Endothelial cell (in vitro differentiated cells): ENCODE measurements around the gene STRA6. TPM values are rescaled to one million over a fixed set of nuclear protein-coding genes. Genes with fewer than 3 reads are reported as not detected.

Experiments used
- DNase-seq: peaks from one replicate; pipeline ENCODE4 v3.0.0; 2021; ENCODE audit warnings: low spot score
- H3K27ac Mint-ChIP-seq: one replicate; pipeline ENCODE4 v1.8.0; 2021; ENCODE audit warnings: mixed read lengths, inconsistent platforms; ENCODE audit not compliant: unreplicated experiment
- H3K27me3 Mint-ChIP-seq: one replicate; pipeline ENCODE4 v1.8.0; 2021; ENCODE audit warnings: mild to moderate bottlenecking, moderate library complexity, mixed read lengths, inconsistent platforms; ENCODE audit not compliant: unreplicated experiment
- H3K36me3 Mint-ChIP-seq: one replicate; pipeline ENCODE4 v1.8.0; 2021; ENCODE audit warnings: mild to moderate bottlenecking, low read depth, mixed read lengths, inconsistent platforms; ENCODE audit not compliant: unreplicated experiment
- H3K4me1 Mint-ChIP-seq: one replicate; pipeline ENCODE4 v1.8.0; 2021; ENCODE audit warnings: mild to moderate bottlenecking, mixed read lengths, inconsistent platforms; ENCODE audit not compliant: unreplicated experiment
- H3K4me3 Mint-ChIP-seq: one replicate; pipeline ENCODE4 v1.8.0; 2021; ENCODE audit warnings: mild to moderate bottlenecking, mixed read lengths, inconsistent platforms; ENCODE audit not compliant: unreplicated experiment
- H3K9me3 Mint-ChIP-seq: one replicate; pipeline ENCODE4 v1.8.0; 2021; ENCODE audit warnings: mixed read lengths, inconsistent platforms; ENCODE audit not compliant: unreplicated experiment
- CTCF ChIP-seq: fragments of 200-600 bp; sonication (generic); IDR thresholded peaks from one replicate; pipeline ENCODE4 v1.5.0; 2021; ENCODE audit warnings: antibody characterized with exemption; ENCODE audit not compliant: unreplicated experiment
- total RNA-seq: library from RNA; stranded (reverse); fragmentation: NEBNext Ultra II Directional; extraction: Animal tissue kit (Norgen Biotek cat#: 25700); gene quantifications from one replicate; pipeline ENCODE4 v1.2.1, GENCODE V29; 2021; ENCODE audit not compliant: unreplicated experiment

Gene STRA6
- total RNA-seq, 1 donor from 2014 or later = 9.2 TPM

DNA sequence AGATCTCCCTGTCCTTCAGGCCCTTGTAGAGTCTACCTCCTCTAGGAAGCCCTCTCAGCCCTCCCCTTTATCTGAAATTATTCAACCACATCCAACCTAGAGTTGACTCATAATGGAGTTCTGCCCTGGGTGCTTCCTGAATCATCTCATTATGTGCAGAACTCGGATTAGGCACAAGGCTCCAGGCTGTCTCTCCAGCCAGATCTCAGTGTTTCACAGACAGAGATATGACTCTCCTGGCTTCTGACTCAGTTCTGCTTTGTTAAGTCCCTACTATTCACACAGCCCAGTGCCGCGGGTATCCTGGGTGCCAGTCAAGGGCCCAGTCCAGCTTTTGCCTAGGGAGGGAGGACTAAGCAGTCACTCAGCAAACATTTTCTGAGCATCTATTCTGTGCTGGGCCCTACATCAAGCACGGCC is 9.3 kb downstream of the STRA6 start:
- Mint-ChIP-seq H3K4me1 (no peaks in the 10 kb centered on the region), H3K4me3 (no peak overlapping the region), H3K27ac (peak overlapping the region; percentile 53), H3K36me3 (peaks cover 5% of the 10 kb centered on the region), H3K9me3 (no peaks in the 10 kb centered on the region), H3K27me3 (peaks cover 6% of the 10 kb centered on the region)
- DNase-seq = no peak
- TF ChIP-seq CTCF = no peak

DNA sequence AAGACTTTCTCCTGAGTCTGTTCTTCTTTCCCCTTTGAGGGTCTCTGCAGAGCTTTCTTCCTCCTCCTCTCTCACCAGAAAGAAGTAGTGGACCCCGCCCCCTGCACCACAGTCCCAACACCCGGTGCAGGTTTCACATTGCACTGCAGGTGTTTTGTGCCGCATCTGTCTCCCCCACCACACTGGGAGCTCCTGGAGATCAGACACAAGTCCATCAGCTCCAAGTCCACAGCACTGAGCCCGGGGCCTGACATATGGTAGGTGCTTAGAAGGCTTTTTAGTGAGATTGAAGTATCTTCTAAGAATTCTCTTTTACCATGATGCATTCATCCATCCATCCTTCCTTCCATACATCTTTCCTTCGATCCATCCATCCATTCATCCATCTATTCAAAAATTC is 9.8 kb downstream of the STRA6 start:
- Mint-ChIP-seq H3K27me3 (peaks cover 6% of the 10 kb centered on the region), H3K27ac (no peak overlapping the region), H3K4me1 (no peaks in the 10 kb centered on the region), H3K36me3 (peaks cover 5% of the 10 kb centered on the region), H3K9me3 (no peaks in the 10 kb centered on the region), H3K4me3 (peak overlapping the region; percentile 19)
- no peak for TF ChIP-seq CTCF
- DNase-seq = no peak

GRCh38 chr15:74191798-74192197 is 10.8 kb downstream of the STRA6 start:
- peaks cover 6% of the 10 kb centered on the region for H3K27me3 Mint-ChIP-seq

GRCh38 chr15:74188216-74188615 is 14.4 kb downstream of the STRA6 start:
- TF ChIP-seq CTCF = no peak
- H3K27ac Mint-ChIP-seq = no peak overlapping the region
- DNase-seq = no peak
- H3K9me3 Mint-ChIP-seq = no peaks in the 10 kb centered on the region
- peaks cover 7% of the 10 kb centered on the region for H3K27me3 Mint-ChIP-seq
- no peak overlapping the region for H3K4me3 Mint-ChIP-seq
- H3K36me3 Mint-ChIP-seq = peaks cover 5% of the 10 kb centered on the region
- H3K4me1 Mint-ChIP-seq = no peaks in the 10 kb centered on the region

More at GRCh38 chr15:74191798-74192197, 10.8 kb downstream of the STRA6 start:
- no peaks in the 10 kb centered on the region for H3K4me1 Mint-ChIP-seq
- no peak overlapping the region for H3K27ac Mint-ChIP-seq
- DNase-seq = no peak
- no peak for TF ChIP-seq CTCF
- H3K4me3 Mint-ChIP-seq = no peak overlapping the region
- H3K36me3 Mint-ChIP-seq = peaks cover 5% of the 10 kb centered on the region
- no peaks in the 10 kb centered on the region for H3K9me3 Mint-ChIP-seq

GRCh38 chr15:74185710-74186348 is 16.8 kb downstream of the STRA6 start:
- H3K36me3 Mint-ChIP-seq = no peaks in the 10 kb centered on the region
- no peak for DNase-seq
- H3K27me3 Mint-ChIP-seq = peaks cover 4% of the 10 kb centered on the region
- no peaks in the 10 kb centered on the region for H3K9me3 Mint-ChIP-seq
- no peak overlapping the region for H3K4me3 Mint-ChIP-seq
- no peaks in the 10 kb centered on the region for H3K4me1 Mint-ChIP-seq
- H3K27ac Mint-ChIP-seq = no peak overlapping the region
- no peak for TF ChIP-seq CTCF
